Keratinocyte (primary cell): Measurements from ENCODE around the gene CECR2. TPM values are rescaled to one million over a fixed set of nuclear protein-coding genes. Genes with fewer than 3 reads are reported as not detected.

Experiments used
- DNase-seq: peaks from one replicate; pipeline ENCODE4 v3.0.0-alpha.2; 2011; ENCODE audit warnings: low read depth, missing footprints, low spot score
- FAIRE-seq: peaks from 2 replicates; lab custom pipeline; 2011; peaks lifted over from hg19 to GRCh38; lab: Jason Lieb, UNC
- H2AFZ ChIP-seq: 2 replicates; pipeline ENCODE4 v1.6.0; 2012; ENCODE audit warnings: low read length, control low read depth, inconsistent platforms; ENCODE audit not compliant: control insufficient read depth
- H3K27ac ChIP-seq: 2 replicates; pipeline ENCODE4 v1.5.1; 2011; ENCODE audit warnings: low read length; ENCODE audit not compliant: control insufficient read depth, insufficient read depth
- H3K27me3 ChIP-seq: 3 replicates; pipeline ENCODE4 v1.6.0; 2011; ENCODE audit warnings: low read length; ENCODE audit not compliant: control insufficient read depth, insufficient read depth; ENCODE audit errors: extremely low read depth
- H3K36me3 ChIP-seq, 2 experiments: 2 replicates in 1 of 2; 3 replicates in 1 of 2; pipeline ENCODE4 v1.5.1; 2011; ENCODE audit warnings: low read length in 2 of 2, mild to moderate bottlenecking in 1 of 2; ENCODE audit not compliant: control insufficient read depth in 2 of 2, insufficient read depth in 2 of 2; ENCODE audit errors: extremely low read depth in 1 of 2
- H3K4me1 ChIP-seq: 3 replicates; pipeline ENCODE4 v1.5.1; 2011; ENCODE audit warnings: low read length; ENCODE audit not compliant: control insufficient read depth, insufficient read depth; ENCODE audit errors: extremely low read depth
- H3K4me2 ChIP-seq: 3 replicates; pipeline ENCODE4 v1.6.0; 2011; ENCODE audit warnings: low read depth, low read length; ENCODE audit not compliant: control insufficient read depth, insufficient read depth; ENCODE audit errors: extremely low read depth
- H3K4me3 ChIP-seq, 3 experiments: fragments of 200-600 bp in 1 of 3; sonication (generic) in 1 of 3; 2 replicates in 2 of 3; 3 replicates in 1 of 3; pipeline ENCODE4 v1.5.1; 2011 to 2016; ENCODE audit warnings: low read length in 3 of 3, mild to moderate bottlenecking in 3 of 3, control low read depth in 2 of 3, inconsistent platforms in 1 of 3, low read depth in 1 of 3, mixed read lengths in 1 of 3, mixed run types in 1 of 3, moderate library complexity in 1 of 3; ENCODE audit not compliant: control insufficient read depth in 2 of 3, insufficient read depth in 2 of 3; ENCODE audit errors: extremely low read depth in 1 of 3
- H3K79me2 ChIP-seq: 2 replicates; pipeline ENCODE4 v1.6.0; 2012; ENCODE audit warnings: low read length; ENCODE audit not compliant: control insufficient read depth, insufficient read depth
- H3K9ac ChIP-seq: 3 replicates; pipeline ENCODE4 v1.6.0; 2011; ENCODE audit warnings: low read length; ENCODE audit not compliant: control insufficient read depth, insufficient read depth; ENCODE audit errors: extremely low read depth
- H3K9me1 ChIP-seq: 3 replicates; pipeline ENCODE4 v1.6.0; 2011; ENCODE audit warnings: low read length; ENCODE audit not compliant: control insufficient read depth, insufficient read depth; ENCODE audit errors: extremely low read depth
- H3K9me3 ChIP-seq: 2 replicates; pipeline ENCODE4 v1.5.1; 2012; ENCODE audit warnings: low read depth, low read length; ENCODE audit not compliant: control insufficient read depth
- H4K20me1 ChIP-seq: 3 replicates; pipeline ENCODE4 v1.6.0; 2011; ENCODE audit warnings: low read length; ENCODE audit not compliant: control insufficient read depth, insufficient read depth; ENCODE audit errors: extremely low read depth
- CTCF ChIP-seq, 3 experiments: IDR thresholded peaks in 1 of 3; conservative IDR thresholded peaks in 1 of 3; optimal IDR thresholded peaks in 1 of 3; 2 replicates in 2 of 3; 3 replicates in 1 of 3; pipeline versions ENCODE3 to v1.5.1; 2011; ENCODE audit warnings: low read length in 3 of 3, mild to moderate bottlenecking in 3 of 3, moderate library complexity in 2 of 3, control low read depth in 1 of 3, inconsistent platforms in 1 of 3; ENCODE audit not compliant: insufficient read depth in 2 of 3; ENCODE audit errors: extremely low read depth in 1 of 3
- EZH2 ChIP-seq: IDR thresholded peaks from one replicate; pipeline ENCODE4 v1.6.1; 2012; ENCODE audit warnings: inconsistent platforms, mild to moderate bottlenecking, low read length, moderate library complexity
- dilution Hi-C: fragments of 300-500 bp; cut with MboI; formaldehyde crosslinking; loops from one replicate; pipeline ENCODE4 v1.7.0; 2020; ENCODE audit warnings: low sequenced_read_pairs; ENCODE audit not compliant: extremely low pct_ligation_motif_present
- polyA minus RNA-seq, 3 experiments: library from RNA; depleted of rRNA, polyadenylated mRNA; stranded (reverse); fragments of >200 nt; gene quantifications; 1 replicate in 1 of 3; 2 replicates in 1 of 3; 3 replicates in 1 of 3; pipeline ENCODE4 v1.2.3, GENCODE V29; 2011
- polyA plus RNA-seq, 5 experiments: library from polyadenylated mRNA; depleted of rRNA in 3 of 5; stranded (reverse) in 3 of 5; stranded (forward) in 1 of 5; unstranded in 1 of 5; fragments of >200 nt; gene quantifications; 1 replicate in 1 of 5; 2 replicates in 3 of 5; 3 replicates in 1 of 5; pipeline versions ENCODE4 v1.2.1 to v1.2.3, GENCODE V29; 2011 to 2012; ENCODE audit warnings: missing spikeins in 2 of 5, low read depth in 1 of 5, low replicate concordance in 1 of 5

Gene CECR2
- polyA plus RNA-seq: 0.03 TPM in 1 of 3 replicates, not detected in the others
- polyA plus RNA-seq (2011; ENCODE audit: low read depth): 0.12 TPM
- polyA plus RNA-seq (2011; cell fraction: cytosol; rRNA removed): under 0.01 TPM in 1 of 2 replicates, not detected in the other
- polyA plus RNA-seq (2011; cell fraction: nucleus; rRNA removed): 0.01 and 0.04 TPM in 2 replicates
- 0.21 TPM in 1 of 2 replicates, not detected in the other for polyA plus RNA-seq (2012; ENCODE audit: low replicate concordance)
- not detected in 3 replicates for polyA minus RNA-seq
- not detected for polyA minus RNA-seq (2011; cell fraction: cytosol; rRNA and poly(A)+ RNA removed)
- not detected in 2 replicates for polyA minus RNA-seq (2011; cell fraction: nucleus; rRNA and poly(A)+ RNA removed)

GRCh38 chr22:17369439-17370025, at the start of gene CECR2:
Gene CECR2 (plus strand): TSS chr22:17369460. CDS start chr22:17369784, 324 bp downstream.
- no peak for FAIRE-seq
- Histone ChIP-seq H3K27ac (no peak within 1 kb of the TSS), H3K9me1 (no peaks in the 10 kb centered on the region), H3K36me3 (no peaks in the 10 kb centered on the region), H4K20me1 (no peaks in the 10 kb centered on the region), H3K4me2 (peak within 1 kb of the TSS; percentile 22), H3K4me3 (no peak within 1 kb of the TSS), H3K9ac (no peak within 1 kb of the TSS), H3K79me2 (no peaks in the 10 kb centered on the region), H2AFZ (no peak within 1 kb of the TSS), H3K27me3 (peaks cover 54% of the 10 kb centered on the region), H3K4me1 (no peaks in the 10 kb centered on the region), H3K9me3 (no peaks in the 10 kb centered on the region)
- dilution Hi-C loops: no loop called here
- no peak for DNase-seq
- TF ChIP-seq CTCF (optimal IDR thresholded peaks at IDR 0.05 in 1 of 3, IDR thresholded peaks at IDR 0.05 in 1 of 3, conservative IDR thresholded peaks at IDR 0.05 in 1 of 3; ENCODE audit: extremely low read depth in 1 of 3, insufficient read depth in 2 of 3, low read length in 3 of 3) (no peak), EZH2 (peak; percentile 74)

GRCh38 chr22:17319546-17319945, 49.7 kb upstream of the CECR2 start:
- no peaks in the 10 kb centered on the region for H4K20me1 ChIP-seq
- H3K27me3 ChIP-seq: no peaks in the 10 kb centered on the region
- H2AFZ ChIP-seq: no peak overlapping the region
- TF ChIP-seq CTCF (optimal IDR thresholded peaks at IDR 0.05 in 1 of 3, IDR thresholded peaks at IDR 0.05 in 1 of 3, conservative IDR thresholded peaks at IDR 0.05 in 1 of 3; ENCODE audit: extremely low read depth in 1 of 3, insufficient read depth in 2 of 3, low read length in 3 of 3) (no peak), EZH2 (no peak)
- H3K79me2 ChIP-seq: no peaks in the 10 kb centered on the region
- H3K4me1 ChIP-seq: no peaks in the 10 kb centered on the region
- H3K4me3 ChIP-seq: no peak overlapping the region
- DNase-seq (no peak), FAIRE-seq (no peak)
- dilution Hi-C loops: no loop called here
- H3K27ac ChIP-seq: no peak overlapping the region
- H3K9ac ChIP-seq: no peak overlapping the region
- no peaks in the 10 kb centered on the region for H3K9me1 ChIP-seq
- no peak overlapping the region for H3K4me2 ChIP-seq
- H3K36me3 ChIP-seq: no peaks in the 10 kb centered on the region
- no peaks in the 10 kb centered on the region for H3K9me3 ChIP-seq
